ENCODE measurements around the gene FERMT2. TPM values are rescaled to one million over a fixed set of nuclear protein-coding genes. Genes with fewer than 3 reads are reported as not detected.

Gene FERMT2
- total and polyA plus RNA-seq, 2 donors (not counting 1 experiment from before 2014, with no cell fraction given) = 0.05 TPM; not detected in 1

GRCh38 chr14:52974406-52974805 lies 23.6 kb upstream of the FERMT2 start:
- no peak overlapping the region for H3K4me3 ChIP-seq (ENCODE audit: control extremely low read depth in 1 of 5, extremely low read depth in 1 of 5, insufficient read depth in 1 of 5, low read depth in 2 of 5, low read length in 4 of 5)
- Mint-ChIP-seq H3K4me1 (no peaks in the 10 kb centered on the region), H3K27ac (no peak overlapping the region)

More at GRCh38 chr14:52974406-52974805, 23.6 kb upstream of the FERMT2 start:
- no peak overlapping the region for H3K4me3 Mint-ChIP-seq
- Histone ChIP-seq H3K4me1 (ENCODE audit: control insufficient read depth in 2 of 2, insufficient read depth in 2 of 2, low read length in 2 of 2) (no peaks in the 10 kb centered on the region), H3K36me3 (replicated peaks in 1 of 2; ENCODE audit: control extremely low read depth in 1 of 2, control insufficient read depth in 1 of 2, extremely low read depth in 1 of 2, insufficient read depth in 2 of 2, low read length in 1 of 2) (no peaks in the 10 kb centered on the region), H3K27me3 (replicated peaks in 1 of 4; ENCODE audit: control extremely low read depth in 1 of 4, control insufficient read depth in 3 of 4, insufficient read depth in 4 of 4, low read length in 3 of 4) (peaks cover 0 to 4% (median 0%) of the 10 kb centered on the region in 4 experiments), H3K4me2 (replicated peaks; ENCODE audit: low read depth, low read length, poor library complexity, severe bottlenecking) (no peak overlapping the region), H4K20me1 (ENCODE audit: control insufficient read depth, insufficient read depth, low read length, poor library complexity, severe bottlenecking) (no peaks in the 10 kb centered on the region), H3K9ac (ENCODE audit: low read length) (no peak overlapping the region), H3K79me2 (ENCODE audit: control insufficient read depth, insufficient read depth, low read length) (no peaks in the 10 kb centered on the region), H2AFZ (ENCODE audit: insufficient read depth, low read depth, low read length, poor library complexity, severe bottlenecking) (no peak overlapping the region), H3K9me3 (ENCODE audit: control extremely low read depth in 1 of 3, control insufficient read depth in 2 of 3, insufficient read depth in 1 of 3, low read length in 2 of 3) (peaks cover 0 to 8% (median 2%) of the 10 kb centered on the region in 3 donors), H3K27ac (ENCODE audit: low read length in 2 of 2) (no peak overlapping the region)
- CTCF ChIA-PET = no interaction called here
- ATAC-seq (ENCODE audit: low read depth) = no peak
- peaks cover 21% of the 10 kb centered on the region for H3K27me3 Mint-ChIP-seq
- TF ChIP-seq CTCF (IDR thresholded peaks at IDR 0.05) (no peak), EZH2 (IDR thresholded peaks at IDR 0.05; ENCODE audit: borderline replicate concordance, insufficient read depth, low read depth, low read length, poor library complexity, severe bottlenecking) (no peak)
- intact Hi-C loops (cut with micrococcal nuclease) = no loop called here
- no peak for DNase-seq
- POLR2A ChIA-PET = no interaction called here
- H3K9me3 Mint-ChIP-seq (ENCODE audit: insufficient read depth) = peaks cover 5% of the 10 kb centered on the region

Measured in B cell (primary cell).